Adrenal gland (tissue), 5 donors: ENCODE measurements around the gene HOXA9.

Experiments used
- CTCF ChIP-seq, 6 experiments: fragments of 450-650 bp in 4 of 6; fragments of 200-600 bp in 2 of 6; sonication (generic) in 1 of 6; IDR thresholded peaks; 1 replicate in 5 of 6; 2 replicates in 1 of 6; pipeline versions ENCODE4 v1.5.1 to v1.8.0; 2016 to 2021; ENCODE audit warnings: antibody characterized with exemption in 6 of 6, mild to moderate bottlenecking in 2 of 6, moderate library complexity in 1 of 6
- POLR2A ChIP-seq, 2 donors: fragments of 450-650 bp; IDR thresholded peaks; one replicate each; pipeline ENCODE4 v1.6.1; 2017; ENCODE audit warnings: antibody characterized with exemption in 2 of 2, mild to moderate bottlenecking in 2 of 2, moderate library complexity in 1 of 2
- donor health status: DM: no; HTN: no; CAD: no.

GRCh38 chr7:27175626-27176523 is 10.5 kb upstream of the HOXA9 start:
- no peak for TF ChIP-seq CTCF (IDR thresholded peaks at IDR 0.05)
- no peak for TF ChIP-seq POLR2A (IDR thresholded peaks at IDR 0.05)
